HuH-7 (cell line): ENCODE data around the gene SLC6A5.
A peak's percentile ranks its signal among the peaks of the same experiment; 100 is the strongest.

ENCODE experiments used
- DNase-seq: peaks from one replicate; pipeline ENCODE4 v3.0.0; 2011; ENCODE audit warnings: low spot score

The SLC6A5 gene

GRCh38 chr11:20596205-20597153, 2.9 kb upstream of the SLC6A5 start:
- DNase-seq: no peak

GRCh38 chr11:20597154-20597679, 2.2 kb upstream of the SLC6A5 start:
- no peak for DNase-seq

GRCh38 chr11:20597680-20598484, 1.5 kb upstream of the SLC6A5 start:
- DNase-seq: no peak

- DNase-seq: no peak
These were observed 916 bp upstream of the SLC6A5 start for GRCh38 chr11:20598492-20598891.

GRCh38 chr11:20600020-20600346, 575 bp downstream of the SLC6A5 start:
- DNase-seq: no peak

GRCh38 chr11:20600551-20600950, 1.1 kb downstream of the SLC6A5 start:
- DNase-seq: no peak

- no peak for DNase-seq
These were observed 2.0 kb downstream of the SLC6A5 start for GRCh38 chr11:20601221-20601914.

- DNase-seq: no peak
These were observed 4.9 kb downstream of the SLC6A5 start for GRCh38 chr11:20604295-20604803.

GRCh38 chr11:20604864-20605601, 5.6 kb downstream of the SLC6A5 start:
- no peak for DNase-seq

- no peak for DNase-seq
These were observed 6.2 kb downstream of the SLC6A5 start for GRCh38 chr11:20605602-20606091.

GRCh38 chr11:20608934-20609333, 9.5 kb downstream of the SLC6A5 start:
- DNase-seq: no peak

GRCh38 chr11:20609727-20610707, 10.6 kb downstream of the SLC6A5 start:
- DNase-seq: peak; percentile 76

- DNase-seq: no peak
These were observed 11.4 kb downstream of the SLC6A5 start for GRCh38 chr11:20610825-20611224.

GRCh38 chr11:20611445-20611844, 12.0 kb downstream of the SLC6A5 start:
- DNase-seq: no peak

- peak; percentile 32 for DNase-seq
These were observed 12.5 kb downstream of the SLC6A5 start for GRCh38 chr11:20611892-20612291.

- no peak for DNase-seq
These were observed 13.0 kb downstream of the SLC6A5 start for GRCh38 chr11:20612416-20612815.

- no peak for DNase-seq
These were observed 17.5 kb downstream of the SLC6A5 start for GRCh38 chr11:20616920-20617319.

- no peak for DNase-seq
These were observed 18.1 kb downstream of the SLC6A5 start for GRCh38 chr11:20617346-20618005.

GRCh38 chr11:20618083-20618482, 18.7 kb downstream of the SLC6A5 start:
- no peak for DNase-seq
